Measurements from ENCODE around the gene CNTNAP2. TPM values are rescaled to one million over a fixed set of nuclear protein-coding genes. Genes with fewer than 3 reads are reported as not detected.

CNTNAP2 gene
- total and polyA plus RNA-seq, 2 of the 13 experiments (the other 11 are each of a cell fraction or from before 2014, with no cell fraction given) = 0.40 to 0.42 TPM

DNA sequence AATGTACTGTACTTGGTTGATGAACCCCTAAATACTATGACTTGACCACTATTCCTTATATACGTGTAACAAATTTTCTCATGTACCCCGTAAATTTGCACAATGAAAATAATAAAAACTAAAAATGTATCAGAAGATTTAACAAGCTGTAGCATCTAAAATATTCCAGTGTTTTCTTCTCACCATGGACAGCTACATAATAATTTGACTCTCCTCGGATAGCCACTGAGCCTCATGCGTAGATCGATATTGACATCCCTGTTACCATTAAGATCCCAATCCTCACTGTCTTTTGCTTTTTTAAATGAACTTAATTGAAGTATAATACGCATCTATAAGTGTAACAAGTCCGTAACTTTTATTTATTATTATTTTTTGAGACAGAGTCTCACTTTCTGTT lies 2294.3 kb downstream of the CNTNAP2 start:
- Histone ChIP-seq H3K27ac (ENCODE audit: extremely low read length, insufficient read depth, low read length) (no peak overlapping the region), H4K20me1 (ENCODE audit: insufficient read depth, low read length) (no peaks in the 10 kb centered on the region), H3K4me3 (replicated peaks in 1 of 3; ENCODE audit: insufficient read depth in 1 of 3, low read depth in 2 of 3, low read length in 3 of 3) (no peak overlapping the region), H3K36me3 (replicated peaks in 1 of 2; ENCODE audit: control insufficient read depth in 1 of 2, insufficient read depth in 2 of 2, low read length in 2 of 2) (no peaks in the 10 kb centered on the region), H3K9me3 (ENCODE audit: low read length) (no peaks in the 10 kb centered on the region), H3K4me1 (ENCODE audit: insufficient read depth, low read length) (no peaks in the 10 kb centered on the region), H3K79me2 (ENCODE audit: insufficient read depth, low read length) (no peaks in the 10 kb centered on the region), H3K4me2 (ENCODE audit: low read depth, low read length) (no peak overlapping the region), H3K27me3 (ENCODE audit: control insufficient read depth in 1 of 2, insufficient read depth in 2 of 2, low read length in 2 of 2) (no peaks in the 10 kb centered on the region), H3K9ac (ENCODE audit: insufficient read depth, low read depth, low read length) (no peak overlapping the region), H2AFZ (ENCODE audit: low read length) (no peak overlapping the region)
- ATAC-seq (no peak), DNase-seq (ENCODE audit: low spot score) (no peak), FAIRE-seq (no peak)
- intact Hi-C loops (cut with micrococcal nuclease; ENCODE audit: unreplicated experiment) = no loop called here
- ChIA-PET POLR2A (no interaction called here), CTCF (ENCODE audit: low intra/inter-chr PET ratio, low total read pairs) (no interaction called here)
- 81% methylated on average over 7 of the region's 7 CpGs for WGBS (ENCODE audit: low lambda C conversion rate)
- in situ Hi-C loops (cut with HindIII; ENCODE audit: extremely low pct_ligation_motif_present, low pct_unique_long_range_greater_than_20kb) = no loop called here
- BruUV-seq (replicated peaks) = no TSS peak
- TF ChIP-seq, protein P1, sequence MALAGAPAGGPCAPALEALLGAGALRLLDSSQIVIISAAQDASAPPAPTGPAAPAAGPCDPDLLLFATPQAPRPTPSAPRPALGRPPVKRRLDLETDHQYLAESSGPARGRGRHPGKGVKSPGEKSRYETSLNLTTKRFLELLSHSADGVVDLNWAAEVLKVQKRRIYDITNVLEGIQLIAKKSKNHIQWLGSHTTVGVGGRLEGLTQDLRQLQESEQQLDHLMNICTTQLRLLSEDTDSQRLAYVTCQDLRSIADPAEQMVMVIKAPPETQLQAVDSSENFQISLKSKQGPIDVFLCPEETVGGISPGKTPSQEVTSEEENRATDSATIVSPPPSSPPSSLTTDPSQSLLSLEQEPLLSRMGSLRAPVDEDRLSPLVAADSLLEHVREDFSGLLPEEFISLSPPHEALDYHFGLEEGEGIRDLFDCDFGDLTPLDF (CRISPR knock-in tag; IDR thresholded peaks at IDR 0.05) = no peak
- TF ChIP-seq, protein P2, sequence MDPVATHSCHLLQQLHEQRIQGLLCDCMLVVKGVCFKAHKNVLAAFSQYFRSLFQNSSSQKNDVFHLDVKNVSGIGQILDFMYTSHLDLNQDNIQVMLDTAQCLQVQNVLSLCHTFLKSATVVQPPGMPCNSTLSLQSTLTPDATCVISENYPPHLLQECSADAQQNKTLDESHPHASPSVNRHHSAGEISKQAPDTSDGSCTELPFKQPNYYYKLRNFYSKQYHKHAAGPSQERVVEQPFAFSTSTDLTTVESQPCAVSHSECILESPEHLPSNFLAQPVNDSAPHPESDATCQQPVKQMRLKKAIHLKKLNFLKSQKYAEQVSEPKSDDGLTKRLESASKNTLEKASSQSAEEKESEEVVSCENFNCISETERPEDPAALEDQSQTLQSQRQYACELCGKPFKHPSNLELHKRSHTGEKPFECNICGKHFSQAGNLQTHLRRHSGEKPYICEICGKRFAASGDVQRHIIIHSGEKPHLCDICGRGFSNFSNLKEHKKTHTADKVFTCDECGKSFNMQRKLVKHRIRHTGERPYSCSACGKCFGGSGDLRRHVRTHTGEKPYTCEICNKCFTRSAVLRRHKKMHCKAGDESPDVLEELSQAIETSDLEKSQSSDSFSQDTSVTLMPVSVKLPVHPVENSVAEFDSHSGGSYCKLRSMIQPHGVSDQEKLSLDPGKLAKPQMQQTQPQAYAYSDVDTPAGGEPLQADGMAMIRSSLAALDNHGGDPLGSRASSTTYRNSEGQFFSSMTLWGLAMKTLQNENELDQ (CRISPR knock-in tag; IDR thresholded peaks at IDR 0.05; ENCODE audit: borderline replicate concordance) = no peak
- TF ChIP-seq, protein P3, sequence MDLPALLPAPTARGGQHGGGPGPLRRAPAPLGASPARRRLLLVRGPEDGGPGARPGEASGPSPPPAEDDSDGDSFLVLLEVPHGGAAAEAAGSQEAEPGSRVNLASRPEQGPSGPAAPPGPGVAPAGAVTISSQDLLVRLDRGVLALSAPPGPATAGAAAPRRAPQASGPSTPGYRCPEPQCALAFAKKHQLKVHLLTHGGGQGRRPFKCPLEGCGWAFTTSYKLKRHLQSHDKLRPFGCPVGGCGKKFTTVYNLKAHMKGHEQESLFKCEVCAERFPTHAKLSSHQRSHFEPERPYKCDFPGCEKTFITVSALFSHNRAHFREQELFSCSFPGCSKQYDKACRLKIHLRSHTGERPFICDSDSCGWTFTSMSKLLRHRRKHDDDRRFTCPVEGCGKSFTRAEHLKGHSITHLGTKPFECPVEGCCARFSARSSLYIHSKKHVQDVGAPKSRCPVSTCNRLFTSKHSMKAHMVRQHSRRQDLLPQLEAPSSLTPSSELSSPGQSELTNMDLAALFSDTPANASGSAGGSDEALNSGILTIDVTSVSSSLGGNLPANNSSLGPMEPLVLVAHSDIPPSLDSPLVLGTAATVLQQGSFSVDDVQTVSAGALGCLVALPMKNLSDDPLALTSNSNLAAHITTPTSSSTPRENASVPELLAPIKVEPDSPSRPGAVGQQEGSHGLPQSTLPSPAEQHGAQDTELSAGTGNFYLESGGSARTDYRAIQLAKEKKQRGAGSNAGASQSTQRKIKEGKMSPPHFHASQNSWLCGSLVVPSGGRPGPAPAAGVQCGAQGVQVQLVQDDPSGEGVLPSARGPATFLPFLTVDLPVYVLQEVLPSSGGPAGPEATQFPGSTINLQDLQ (CRISPR knock-in tag; IDR thresholded peaks at IDR 0.05) = no peak
- TF ChIP-seq KLF11 (CRISPR knock-in tag; IDR thresholded peaks at IDR 0.05) (no peak), POLR2AphosphoS2 (IDR thresholded peaks at IDR 0.05; ENCODE audit: low read depth, low read length) (no peak), ZNF343 (CRISPR knock-in tag; IDR thresholded peaks at IDR 0.05) (no peak), PITX1 (CRISPR knock-in tag; IDR thresholded peaks at IDR 0.05) (no peak), SIX1 (CRISPR knock-in tag; IDR thresholded peaks at IDR 0.05; ENCODE audit: borderline replicate concordance) (no peak)
- TF ChIP-seq, protein P4, sequence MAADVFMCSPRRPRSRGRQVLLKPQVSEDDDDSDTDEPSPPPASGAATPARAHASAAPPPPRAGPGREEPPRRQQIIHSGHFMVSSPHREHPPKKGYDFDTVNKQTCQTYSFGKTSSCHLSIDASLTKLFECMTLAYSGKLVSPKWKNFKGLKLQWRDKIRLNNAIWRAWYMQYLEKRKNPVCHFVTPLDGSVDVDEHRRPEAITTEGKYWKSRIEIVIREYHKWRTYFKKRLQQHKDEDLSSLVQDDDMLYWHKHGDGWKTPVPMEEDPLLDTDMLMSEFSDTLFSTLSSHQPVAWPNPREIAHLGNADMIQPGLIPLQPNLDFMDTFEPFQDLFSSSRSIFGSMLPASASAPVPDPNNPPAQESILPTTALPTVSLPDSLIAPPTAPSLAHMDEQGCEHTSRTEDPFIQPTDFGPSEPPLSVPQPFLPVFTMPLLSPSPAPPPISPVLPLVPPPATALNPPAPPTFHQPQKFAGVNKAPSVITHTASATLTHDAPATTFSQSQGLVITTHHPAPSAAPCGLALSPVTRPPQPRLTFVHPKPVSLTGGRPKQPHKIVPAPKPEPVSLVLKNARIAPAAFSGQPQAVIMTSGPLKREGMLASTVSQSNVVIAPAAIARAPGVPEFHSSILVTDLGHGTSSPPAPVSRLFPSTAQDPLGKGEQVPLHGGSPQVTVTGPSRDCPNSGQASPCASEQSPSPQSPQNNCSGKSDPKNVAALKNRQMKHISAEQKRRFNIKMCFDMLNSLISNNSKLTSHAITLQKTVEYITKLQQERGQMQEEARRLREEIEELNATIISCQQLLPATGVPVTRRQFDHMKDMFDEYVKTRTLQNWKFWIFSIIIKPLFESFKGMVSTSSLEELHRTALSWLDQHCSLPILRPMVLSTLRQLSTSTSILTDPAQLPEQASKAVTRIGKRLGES (CRISPR knock-in tag; IDR thresholded peaks at IDR 0.05; ENCODE audit: borderline replicate concordance) = no peak
- TF ChIP-seq, protein P5, sequence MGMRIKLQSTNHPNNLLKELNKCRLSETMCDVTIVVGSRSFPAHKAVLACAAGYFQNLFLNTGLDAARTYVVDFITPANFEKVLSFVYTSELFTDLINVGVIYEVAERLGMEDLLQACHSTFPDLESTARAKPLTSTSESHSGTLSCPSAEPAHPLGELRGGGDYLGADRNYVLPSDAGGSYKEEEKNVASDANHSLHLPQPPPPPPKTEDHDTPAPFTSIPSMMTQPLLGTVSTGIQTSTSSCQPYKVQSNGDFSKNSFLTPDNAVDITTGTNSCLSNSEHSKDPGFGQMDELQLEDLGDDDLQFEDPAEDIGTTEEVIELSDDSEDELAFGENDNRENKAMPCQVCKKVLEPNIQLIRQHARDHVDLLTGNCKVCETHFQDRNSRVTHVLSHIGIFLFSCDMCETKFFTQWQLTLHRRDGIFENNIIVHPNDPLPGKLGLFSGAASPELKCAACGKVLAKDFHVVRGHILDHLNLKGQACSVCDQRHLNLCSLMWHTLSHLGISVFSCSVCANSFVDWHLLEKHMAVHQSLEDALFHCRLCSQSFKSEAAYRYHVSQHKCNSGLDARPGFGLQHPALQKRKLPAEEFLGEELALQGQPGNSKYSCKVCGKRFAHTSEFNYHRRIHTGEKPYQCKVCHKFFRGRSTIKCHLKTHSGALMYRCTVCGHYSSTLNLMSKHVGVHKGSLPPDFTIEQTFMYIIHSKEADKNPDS (CRISPR knock-in tag; IDR thresholded peaks at IDR 0.05) = no peak
